Erythroblast (primary cell): ENCODE measurements around the gene MPPED1.

ENCODE experiments used
- GATA1 ChIP-seq: IDR thresholded peaks from 2 replicates; pipeline ENCODE4 v1.6.1; 2011; ENCODE audit warnings: low read depth, mild to moderate bottlenecking, control low read depth, low read length, moderate library complexity
- POLR2A ChIP-seq: IDR thresholded peaks from 2 replicates; pipeline ENCODE4 v1.6.1; 2011; ENCODE audit warnings: mild to moderate bottlenecking, low read length

DNA sequence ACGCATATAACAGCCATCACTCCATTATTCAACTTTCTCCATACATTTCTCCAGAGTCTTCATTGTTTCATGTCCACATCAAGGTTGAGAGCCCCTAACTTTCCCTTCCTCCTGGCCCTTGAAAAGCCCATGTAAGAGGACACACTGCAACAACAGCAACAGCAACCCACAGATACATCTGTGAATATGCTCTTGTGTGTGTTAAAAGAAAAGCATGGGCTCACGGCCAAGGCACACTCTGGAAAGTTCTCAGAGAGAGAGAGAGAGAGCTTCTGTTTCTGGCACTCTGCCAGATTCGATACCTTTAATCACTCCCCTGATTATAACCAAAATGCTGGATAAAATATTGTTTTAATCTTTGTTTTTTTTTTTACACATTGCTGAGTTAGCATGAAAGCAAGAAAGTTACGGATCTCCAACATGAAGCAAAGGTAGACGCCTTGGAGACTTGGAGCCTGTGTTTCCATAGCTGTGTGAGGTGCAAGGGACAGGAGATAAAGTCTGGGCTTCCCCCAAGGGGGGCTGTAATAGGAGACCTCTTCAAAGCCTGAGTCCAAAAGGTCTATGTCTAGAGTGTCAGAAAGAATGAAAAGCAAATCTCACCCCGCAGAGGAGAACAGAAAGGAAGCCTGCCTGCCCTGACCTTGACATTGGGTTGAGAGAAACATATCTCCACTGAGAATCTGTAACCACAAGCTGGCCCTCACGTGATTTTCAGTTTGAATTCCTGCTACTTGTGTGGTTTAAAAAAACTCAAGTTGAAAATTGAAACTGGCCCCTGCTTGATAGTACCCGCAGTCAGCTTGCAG is 33.7 kb upstream of the MPPED1 start:
- TF ChIP-seq POLR2A: no peak
- TF ChIP-seq GATA1: no peak
